ENCODE measurements around the gene WFDC5.

The WFDC5 gene

GRCh38 chr20:45113865-45114264 is 1.1 kb downstream of the WFDC5 start:
- no peak for DNase-seq

DNA sequence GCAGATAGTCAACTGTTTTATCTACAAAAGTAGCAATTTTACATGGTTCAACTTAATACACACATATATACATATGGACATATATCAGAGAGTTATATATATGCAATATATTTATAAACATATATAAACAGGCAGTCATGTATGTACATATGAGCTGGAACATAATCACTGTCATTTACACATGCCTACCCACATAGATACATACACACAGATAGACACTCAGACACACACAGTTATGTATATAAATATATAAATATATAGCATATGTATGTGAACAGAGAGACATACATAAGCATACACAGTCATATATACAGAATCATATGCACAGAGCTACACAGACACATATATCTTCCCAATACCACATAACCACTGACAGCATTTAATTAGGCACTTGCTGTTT is 2.2 kb downstream of the WFDC5 start:
- DNase-seq = no peak

DNA sequence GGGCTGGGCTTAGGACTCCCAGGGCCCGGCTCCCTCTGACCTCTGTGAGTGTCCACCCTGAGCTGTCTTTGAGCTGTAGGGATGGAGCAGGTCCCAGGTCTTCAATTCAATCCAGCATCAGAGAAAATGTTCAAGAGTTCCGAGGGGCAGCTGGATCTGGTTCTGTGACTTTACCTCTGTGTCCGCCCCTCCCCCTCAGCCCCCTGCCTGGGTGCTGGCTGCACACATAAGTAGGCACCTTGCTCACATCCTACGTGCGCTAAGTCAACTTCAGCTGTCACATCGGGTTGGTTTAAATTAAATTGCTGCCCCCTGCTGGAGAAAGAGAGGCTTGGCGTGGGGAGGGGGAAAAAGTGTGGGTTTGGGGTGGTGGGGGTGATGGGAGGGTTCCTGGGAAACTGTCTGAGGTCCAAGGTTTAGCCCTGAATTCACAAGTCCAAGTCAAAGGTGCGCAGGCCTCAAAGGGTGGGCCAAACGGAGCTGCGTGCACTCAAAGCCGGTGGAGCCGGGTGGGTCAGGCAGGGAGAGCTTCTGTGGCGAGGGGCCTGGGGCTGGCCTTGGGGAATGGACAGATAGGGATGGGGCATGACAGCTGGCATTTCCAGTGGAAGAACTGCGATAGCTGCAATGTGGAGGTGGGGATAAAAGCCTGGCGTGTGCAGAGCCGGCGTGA is 3.0 kb downstream of the WFDC5 start:
- no peak for DNase-seq

DNA sequence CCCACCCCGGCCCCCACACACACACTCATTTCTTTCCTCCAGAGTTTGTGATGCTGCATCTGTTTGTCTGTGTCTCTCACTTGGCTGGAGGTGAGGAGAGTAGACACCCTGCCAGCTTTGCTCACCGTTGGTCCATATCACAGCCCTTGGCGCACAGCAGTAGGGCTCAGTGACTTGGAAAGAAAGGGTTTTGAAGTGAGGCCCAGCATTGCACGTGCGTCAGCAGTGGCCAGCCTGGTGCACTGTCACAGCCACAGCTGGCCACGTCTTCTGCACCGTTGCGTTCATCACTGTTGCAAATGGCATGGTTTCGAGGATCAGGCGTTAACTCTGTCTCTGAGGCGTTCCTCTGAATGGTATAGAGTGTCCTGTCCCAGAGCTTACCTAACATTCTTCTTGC is 3.7 kb downstream of the WFDC5 start:
- DNase-seq = no peak

- DNase-seq = no peak
Observed at GRCh38 chr20:45110301-45110700, 4.7 kb downstream of the WFDC5 start.

DNA sequence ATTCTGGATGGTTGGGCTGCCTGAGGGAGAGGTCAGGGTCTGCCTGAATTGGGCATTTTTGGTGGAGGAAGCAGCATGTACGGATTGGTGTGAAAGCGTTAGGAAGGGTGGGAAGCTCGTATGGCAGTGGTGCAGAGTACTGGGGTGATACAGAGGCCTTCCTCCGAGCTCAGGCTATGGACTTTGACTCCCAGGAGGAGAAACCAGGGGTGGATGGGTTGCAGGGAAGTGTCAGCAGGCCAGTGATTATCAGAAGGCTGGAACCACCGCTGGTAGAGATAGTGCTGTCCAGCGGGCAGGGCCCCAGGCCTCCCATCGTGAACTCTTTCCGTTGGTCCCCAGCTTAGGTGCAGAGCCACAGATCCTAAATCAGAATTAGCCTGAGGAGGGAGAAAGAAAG is 5.3 kb downstream of the WFDC5 start:
- no peak for DNase-seq

GRCh38 chr20:45105317-45105716 is 9.7 kb downstream of the WFDC5 start:
- DNase-seq = no peak

DNA sequence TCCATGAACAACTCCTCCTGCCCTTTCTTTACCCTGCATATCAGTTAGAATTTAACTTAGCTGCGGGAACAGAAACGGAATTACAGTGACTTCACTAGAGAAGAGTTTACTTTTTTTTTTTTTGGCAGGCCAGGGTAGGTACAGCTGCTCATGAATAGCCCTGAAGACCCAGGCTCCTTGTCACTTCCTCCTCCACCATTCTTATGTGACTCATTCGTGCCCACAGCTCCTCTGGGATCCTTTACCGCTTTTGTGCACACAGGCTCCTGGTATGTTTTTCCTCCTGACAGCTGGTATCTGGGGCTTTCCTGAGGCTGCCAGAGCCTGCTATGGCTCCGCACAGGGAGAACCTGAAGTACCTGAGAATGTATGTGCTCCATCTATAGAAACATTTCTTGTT is 10.2 kb downstream of the WFDC5 start:
- DNase-seq = no peak

GRCh38 chr20:45103072-45103471 is 11.9 kb downstream of the WFDC5 start:
- no peak for DNase-seq

DNA sequence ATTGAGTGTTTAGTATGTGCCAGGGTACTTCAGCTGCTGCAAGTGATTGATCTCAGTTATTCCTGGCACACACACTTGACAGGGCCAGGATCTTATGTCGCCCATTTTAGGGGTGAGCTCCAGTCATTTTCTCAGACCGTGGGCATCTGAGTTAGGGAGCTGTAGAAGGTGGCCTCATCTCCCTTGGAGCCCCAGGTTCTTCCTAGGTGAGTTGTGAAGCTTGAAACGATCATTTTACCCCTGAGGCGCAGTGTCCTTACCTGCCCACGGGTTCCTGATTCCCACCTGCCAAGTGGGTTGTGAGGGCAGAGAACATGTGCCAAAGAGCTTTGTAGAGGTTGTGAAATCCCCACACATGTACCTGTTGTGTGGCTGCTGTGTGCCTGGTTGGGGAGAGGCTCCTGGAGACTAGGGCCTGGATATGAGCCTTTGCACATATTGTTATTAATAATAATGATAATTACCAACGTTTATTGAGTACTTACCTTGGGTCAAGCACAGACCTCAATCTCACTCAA is 13.6 kb downstream of the WFDC5 start:
- no peak for DNase-seq

DNA sequence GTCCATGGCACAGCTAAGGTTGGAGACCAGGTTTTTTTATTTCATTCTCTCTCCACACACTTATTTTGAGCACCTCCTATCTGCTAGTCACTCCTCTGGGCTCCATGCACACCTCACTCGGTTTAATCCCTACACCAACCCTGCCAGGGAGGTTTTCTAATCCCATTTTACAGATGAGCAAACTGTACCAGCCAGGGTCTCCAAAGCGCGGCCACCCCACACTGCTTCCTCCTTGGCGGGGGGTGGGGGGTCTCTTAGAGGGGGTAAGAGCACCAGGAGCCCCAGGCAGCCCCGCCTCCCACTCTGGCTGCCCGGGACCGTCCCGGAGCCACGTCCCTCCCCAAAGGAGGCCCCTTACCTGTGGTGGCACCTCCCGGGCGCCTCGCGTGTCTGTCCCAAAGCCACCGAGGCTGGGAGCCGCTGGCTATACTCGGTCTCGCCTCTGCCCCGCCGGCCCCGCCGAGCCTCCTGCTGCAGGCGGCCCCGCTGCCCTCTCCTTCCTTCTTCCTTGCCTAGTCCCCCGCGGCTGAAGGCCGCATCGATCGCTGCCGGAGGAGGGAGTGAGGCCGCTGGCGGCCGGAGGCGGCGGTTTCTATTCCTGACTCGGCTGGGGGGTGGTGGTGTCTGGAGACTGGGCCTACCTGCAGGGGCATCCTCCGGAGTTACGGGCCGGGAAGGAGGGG is 14.3 kb downstream of the WFDC5 start, which contains the start of gene KCNS1:
KCNS1 (minus strand) TSS at position 565 of the 683 bp plus-strand sequence. CDS start 1,891 bp downstream, outside the sequence.
- DNase-seq = no peak

- DNase-seq = peak; percentile 27
Observed at GRCh38 chr20:45098103-45098773, 16.7 kb downstream of the WFDC5 start.

DNA sequence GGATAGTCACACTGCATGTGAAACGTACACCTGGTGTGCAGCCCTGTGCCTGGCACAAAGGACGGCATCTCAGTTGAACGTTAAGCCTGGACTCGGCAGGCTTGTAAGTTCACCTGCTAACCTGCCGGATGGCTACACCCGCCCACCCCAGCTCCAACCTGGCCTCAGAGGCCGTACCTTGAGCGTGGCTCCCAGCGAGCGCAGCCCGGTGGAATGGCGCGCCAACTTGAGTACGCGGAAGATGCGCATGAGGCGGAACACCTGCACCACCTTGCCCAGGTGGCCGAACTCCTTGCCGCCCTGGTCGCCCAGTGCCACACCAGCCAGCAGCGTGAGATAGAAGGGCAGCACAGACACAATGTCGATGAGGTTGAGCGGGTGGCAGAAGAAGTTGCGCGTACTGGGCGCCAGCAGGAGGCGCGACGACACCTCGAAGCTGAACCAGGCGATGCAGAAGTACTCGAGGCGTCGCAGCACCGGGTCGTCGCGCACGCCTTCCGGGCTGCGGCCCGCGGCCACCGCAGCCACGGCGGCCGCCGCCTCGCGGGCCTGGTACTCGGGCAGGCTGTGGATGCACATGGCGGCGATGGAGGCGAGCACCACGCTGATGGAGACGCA is 17.4 kb downstream of the WFDC5 start:
- DNase-seq = peak; percentile 50

- no peak for DNase-seq
Observed at GRCh38 chr20:45096781-45097180, 18.2 kb downstream of the WFDC5 start.

DNA sequence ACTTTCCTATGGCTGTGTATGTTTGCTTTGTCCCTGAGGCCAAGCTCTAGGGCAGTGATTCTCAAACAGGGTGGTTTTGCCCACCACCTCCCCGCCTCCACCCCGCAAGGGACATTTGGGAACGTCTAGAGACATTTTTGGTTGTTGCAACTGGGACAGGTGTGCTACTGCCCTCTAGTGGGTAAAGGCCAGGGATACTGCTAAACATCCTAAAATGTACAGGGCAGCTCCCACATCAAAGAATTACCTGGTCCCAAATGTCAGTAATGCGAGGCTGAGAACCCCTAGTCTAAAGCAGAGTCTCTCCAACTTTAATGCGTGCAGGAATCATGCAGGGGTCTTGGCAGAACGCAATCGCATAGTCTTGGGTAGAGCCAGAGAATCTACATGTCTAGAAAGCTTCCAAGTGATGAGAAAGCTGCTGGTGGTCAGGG is 19.2 kb downstream of the WFDC5 start:
- DNase-seq = peak; percentile 54

DNA sequence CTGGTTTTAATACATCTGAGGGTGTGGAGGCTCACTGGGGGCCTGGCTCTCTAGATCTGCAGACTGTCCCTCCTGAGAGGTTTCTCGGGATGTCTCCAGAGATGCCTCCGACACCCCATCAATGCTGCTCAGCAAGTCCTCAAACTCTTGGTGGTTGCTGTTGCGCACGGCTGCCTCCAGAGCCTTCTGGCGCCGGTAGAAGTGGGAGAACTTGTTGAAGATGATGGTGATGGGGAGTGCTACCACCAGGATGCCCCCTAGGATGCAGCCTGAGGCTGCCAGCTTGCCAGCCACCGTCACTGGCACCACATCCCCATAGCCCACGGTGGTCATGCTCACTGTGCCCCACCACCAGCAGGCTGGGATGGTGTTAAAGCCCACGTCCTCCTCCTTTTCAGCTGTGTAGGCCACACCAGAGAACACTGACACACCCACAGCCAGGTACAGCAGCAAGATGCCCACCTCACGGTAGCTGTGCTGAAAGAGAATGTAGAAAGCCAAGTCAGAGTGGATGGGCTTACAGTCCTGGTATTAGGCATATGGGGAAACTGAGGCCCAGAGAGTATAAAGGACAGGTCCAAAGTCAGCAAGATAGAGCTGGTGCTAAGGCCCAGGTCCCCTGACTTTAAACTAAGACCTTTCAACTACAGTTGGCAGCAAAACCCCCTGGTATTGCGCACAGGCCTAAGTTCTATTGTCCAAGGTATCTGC is 20.0 kb downstream of the WFDC5 start:
- no peak for DNase-seq

GRCh38 chr20:45094201-45094600 is 20.8 kb downstream of the WFDC5 start:
- no peak for DNase-seq

GRCh38 chr20:45092898-45093297 is 22.1 kb downstream of the WFDC5 start:
- no peak for DNase-seq

- DNase-seq = no peak
Observed at GRCh38 chr20:45091366-45091765, 23.6 kb downstream of the WFDC5 start.

- no peak for DNase-seq
Observed at GRCh38 chr20:45090481-45090880, 24.5 kb downstream of the WFDC5 start.

DNA sequence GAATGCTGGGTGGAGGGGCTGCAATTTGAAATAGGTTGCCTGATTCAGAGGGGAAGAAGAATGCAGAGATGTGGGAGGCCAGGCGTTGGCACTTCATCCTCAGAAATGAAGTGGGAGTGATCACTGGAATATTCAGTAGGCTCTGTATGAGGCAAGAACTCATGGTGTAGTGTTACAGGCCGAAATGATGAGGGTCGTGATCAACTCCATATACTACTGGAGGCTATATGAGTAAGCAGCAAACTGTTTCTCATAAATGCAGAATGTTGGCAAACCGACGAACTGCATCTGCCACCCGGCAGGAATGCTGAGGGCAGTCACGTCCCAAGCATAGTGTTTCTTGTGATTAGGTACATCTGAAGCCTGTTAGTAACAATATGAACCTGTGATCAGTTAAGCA is 26.7 kb downstream of the WFDC5 start:
- DNase-seq = no peak

DNA sequence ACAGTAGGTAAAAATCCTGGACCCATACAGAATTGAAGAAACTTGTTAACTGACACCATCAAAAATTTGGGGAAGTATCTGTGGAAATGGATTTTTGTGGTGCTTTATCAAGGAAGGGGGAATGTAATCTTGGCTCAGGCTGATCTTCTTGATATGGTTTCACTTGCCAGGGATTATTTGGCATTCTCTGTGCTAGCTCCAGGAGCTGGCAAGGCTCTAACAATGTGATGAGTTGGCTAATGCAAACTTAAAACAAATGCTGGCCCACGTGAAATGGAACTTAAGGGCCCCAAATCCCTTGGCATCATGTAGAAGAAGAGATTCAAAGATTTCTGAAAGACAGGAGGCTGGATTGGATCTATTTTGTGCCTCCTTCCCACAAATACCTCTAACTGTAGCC is 27.2 kb downstream of the WFDC5 start:
- no peak for DNase-seq
